PFSK-1 (cell line): ENCODE measurements around the gene CEACAM5.

Experiments
- FOXP2 ChIP-seq: optimal IDR thresholded peaks from 2 replicates; pipeline ENCODE3; 2011; ENCODE audit warnings: borderline replicate concordance, control low read depth, inconsistent platforms; ENCODE audit not compliant: insufficient read depth; ENCODE audit errors: extremely low read length, extremely low read depth
- POLR2AphosphoS5 ChIP-seq: IDR thresholded peaks from 2 replicates; pipeline ENCODE4 v1.6.1; 2012; ENCODE audit warnings: low read depth, mild to moderate bottlenecking, control low read depth, low read length, moderate library complexity
- REST ChIP-seq, 2 experiments: IDR thresholded peaks; 2 replicates each; pipeline versions ENCODE4 v1.6.1 to v1.8.0; 2011 to 2012; ENCODE audit warnings: low read depth in 2 of 2, low read length in 2 of 2, control low read depth in 1 of 2, inconsistent platforms in 1 of 2, mild to moderate bottlenecking in 1 of 2, moderate library complexity in 1 of 2; ENCODE audit not compliant: insufficient read depth in 1 of 2

- TF ChIP-seq FOXP2 (no peak), REST (IDR thresholded peaks at IDR 0.05; ENCODE audit: insufficient read depth in 1 of 2, low read depth in 2 of 2, low read length in 2 of 2) (no peak), POLR2AphosphoS5 (no peak)
Measured at GRCh38 chr19:41689993-41690800, 18.2 kb upstream of the CEACAM5 start.
